ENCODE results near the gene EMCN.

Gene EMCN

DNA sequence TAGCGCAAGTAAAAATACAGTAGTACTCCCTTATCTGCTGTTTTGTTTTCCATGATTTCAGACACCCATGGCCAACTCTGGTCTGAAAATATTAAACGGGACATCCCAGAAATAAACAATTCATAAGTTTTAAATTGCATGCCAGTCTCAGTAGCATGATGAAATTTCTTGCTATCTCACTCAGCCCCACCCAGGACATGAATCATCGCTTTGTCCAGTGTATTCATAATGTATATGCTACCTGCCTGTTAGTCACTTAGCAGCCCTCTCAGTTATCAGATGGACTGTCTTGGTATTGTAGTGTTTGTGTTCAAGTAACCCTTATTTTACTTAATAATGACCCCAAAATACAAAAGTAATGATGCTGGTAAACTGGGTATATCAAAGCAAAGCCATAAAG lies 169.3 kb downstream of the EMCN start:
- DNase-seq (ENCODE audit: low spot score in 2 of 2) (no peak), ATAC-seq (ENCODE audit: low read depth) (no peak)
- Mint-ChIP-seq H3K27me3 (no peaks in the 10 kb centered on the region), H3K4me3 (no peak overlapping the region), H3K4me1 (no peaks in the 10 kb centered on the region), H3K9me3 (peaks cover 7% of the 10 kb centered on the region), H3K27ac (no peak overlapping the region), H3K36me3 (no peaks in the 10 kb centered on the region)

DNA sequence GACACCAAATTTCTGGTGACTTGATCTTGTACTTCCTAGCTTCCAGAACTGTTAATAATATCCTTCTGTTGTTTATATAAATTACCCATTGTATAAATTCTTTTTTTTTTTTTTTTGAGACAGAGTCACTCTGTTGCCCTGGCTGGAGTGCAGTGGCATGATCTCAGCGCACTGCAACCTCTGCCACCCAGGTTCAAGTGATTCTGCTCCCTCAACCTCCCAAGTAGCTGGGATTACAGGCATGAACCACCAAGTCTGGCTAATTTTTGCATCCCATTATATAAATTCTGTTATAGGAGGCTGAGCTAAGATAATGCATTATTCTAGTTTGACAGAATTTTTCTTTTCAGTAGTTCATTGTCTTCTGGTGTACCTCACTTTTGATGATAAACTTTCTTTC lies 170.6 kb downstream of the EMCN start:
- DNase-seq (ENCODE audit: low spot score in 2 of 2): no peak
- ATAC-seq (ENCODE audit: low read depth): no peak
- Mint-ChIP-seq H3K9me3 (peaks cover 6% of the 10 kb centered on the region), H3K4me1 (no peaks in the 10 kb centered on the region), H3K27ac (peak overlapping the region; percentile 31), H3K36me3 (no peaks in the 10 kb centered on the region), H3K4me3 (no peak overlapping the region), H3K27me3 (no peaks in the 10 kb centered on the region)

- DNase-seq (ENCODE audit: low spot score in 2 of 2): no peak
- H3K27ac Mint-ChIP-seq: no peak overlapping the region
- H3K9me3 Mint-ChIP-seq: peaks cover 2% of the 10 kb centered on the region
- no peak for ATAC-seq (ENCODE audit: low read depth)
- H3K4me1 Mint-ChIP-seq: no peaks in the 10 kb centered on the region
- no peaks in the 10 kb centered on the region for H3K36me3 Mint-ChIP-seq
- H3K27me3 Mint-ChIP-seq: no peaks in the 10 kb centered on the region
- H3K4me3 Mint-ChIP-seq: no peak overlapping the region
Measured at GRCh38 chr4:100345585-100345984, 172.2 kb downstream of the EMCN start.

All from memory B cell (primary cell).